ENCODE results near the gene SLC27A5. TPM values are rescaled to one million over a fixed set of nuclear protein-coding genes. Genes with fewer than 3 reads are reported as not detected.
A peak's percentile ranks its signal among the peaks of the same experiment; 100 is the strongest.

SLC27A5 gene
- total and polyA plus RNA-seq, 7 donors: 2.3 to 22.9 (median 7.8) TPM

GRCh38 chr19:58499021-58499927 lies 12.5 kb downstream of the SLC27A5 start:
- Histone ChIP-seq H3K36me3 (no peaks in the 10 kb centered on the region), H3K4me1 (peaks cover 0 to 23% (median 20%) of the 10 kb centered on the region in 4 donors), H3K4me3 (peak overlapping the region; percentile 48 to 60 (median 54)), H3K27ac (peak overlapping the region; percentile 76 to 85 (median 80)), H3K9me3 (no peaks in the 10 kb centered on the region), H3K27me3 (no peaks in the 10 kb centered on the region)
- DNase-seq: peak; percentile 100
- WGBS, 2 donors: 2 to 4% methylated on average over 60 of the region's 60 CpGs
- intact Hi-C loops (cut with DNase I): loop anchor here (2.0 kb wide), 1 partner anchor 48 kb away; the partner anchor contains the start of gene ZNF324B
- TF ChIP-seq EP300 (IDR thresholded peaks at IDR 0.05): no peak
- TF ChIP-seq POLR2AphosphoS5 (IDR thresholded peaks at IDR 0.05): peak; percentile 51 to 83 (median 74)

DNA sequence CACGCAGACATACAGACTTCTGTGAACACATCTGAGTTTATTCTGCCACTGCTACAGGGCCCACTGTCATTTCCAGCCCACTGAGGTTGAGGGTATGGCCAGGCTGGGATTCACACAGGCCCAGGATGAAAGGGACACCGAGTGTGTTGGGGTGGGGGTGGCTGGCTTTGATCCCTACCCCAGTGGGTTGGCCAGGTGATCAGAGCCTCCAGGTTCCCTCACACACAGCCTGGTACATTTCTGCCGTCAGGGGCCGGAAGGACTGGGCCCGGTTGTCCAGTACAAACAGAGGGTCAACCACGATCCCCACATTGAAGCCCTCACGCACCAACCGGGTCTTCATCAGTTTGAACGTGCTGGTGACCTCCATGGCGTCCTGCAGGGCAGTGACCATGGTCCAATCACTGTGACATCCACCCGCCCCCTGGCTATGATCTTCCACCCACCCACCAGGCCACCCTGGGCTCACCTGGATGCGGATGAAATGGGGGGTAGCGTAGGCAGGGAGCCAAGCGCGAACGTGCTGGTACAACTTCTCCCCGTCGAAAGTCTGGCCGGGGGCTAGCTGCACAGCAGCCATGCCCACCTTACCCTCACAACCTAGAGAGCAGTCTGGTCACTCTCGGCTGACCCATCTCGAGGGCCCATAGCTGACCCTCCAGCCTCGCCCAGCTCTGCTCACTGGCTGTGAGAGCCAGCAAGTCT lies 13.3 kb downstream of the SLC27A5 start:
- DNase-seq: no peak
- intact Hi-C loops (cut with DNase I): loop anchor here (2.0 kb wide), 1 partner anchor 48 kb away; the partner anchor contains the start of gene ZNF324B

DNA sequence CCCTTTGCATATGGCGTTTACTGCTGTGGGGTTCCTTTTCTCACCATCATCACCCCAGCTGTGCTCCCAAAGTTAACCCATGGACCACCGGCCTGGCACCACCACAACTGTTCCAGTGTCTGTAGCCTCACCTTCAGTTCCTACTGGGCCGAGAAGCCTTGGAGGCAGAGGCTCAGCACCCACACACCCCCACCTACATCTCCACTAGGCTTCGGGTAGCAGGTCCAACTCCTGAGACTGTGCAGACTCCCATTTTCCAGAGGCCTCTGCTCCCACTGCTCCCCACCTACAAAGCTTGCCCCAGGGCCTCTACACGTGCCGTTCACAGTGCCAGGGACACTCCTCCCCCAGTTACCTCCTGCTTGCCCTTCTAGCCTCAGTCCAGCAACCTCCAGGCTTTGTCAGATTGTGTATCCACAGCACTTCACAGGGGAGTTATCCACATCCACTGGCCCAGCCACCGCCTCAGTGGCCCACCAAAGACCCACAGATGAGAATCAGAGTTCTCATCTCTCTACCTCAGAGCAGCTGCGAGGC lies 14.1 kb downstream of the SLC27A5 start:
- TF ChIP-seq CTCF (IDR thresholded peaks at IDR 0.05) (no peak), POLR2AphosphoS5 (IDR thresholded peaks at IDR 0.05) (no peak), POLR2A (IDR thresholded peaks at IDR 0.05) (no peak), EP300 (IDR thresholded peaks at IDR 0.05) (no peak)
- intact Hi-C loops (cut with DNase I): loop anchor here (2.0 kb wide), 1 partner anchor 47 kb away; the partner anchor contains the start of gene ZNF324B

More for the DNA sequence above, 13.3 kb downstream of the SLC27A5 start:
- Histone ChIP-seq H3K27ac (peak overlapping the region; percentile 10 to 85 (median 78)), H3K9me3 (no peaks in the 10 kb centered on the region), H3K4me3 (peak overlapping the region; percentile 48 to 60 (median 54)), H3K4me1 (peaks cover 0 to 23% (median 20%) of the 10 kb centered on the region in 4 donors), H3K36me3 (no peaks in the 10 kb centered on the region), H3K27me3 (no peaks in the 10 kb centered on the region)
- TF ChIP-seq CTCF (IDR thresholded peaks at IDR 0.05) (no peak), POLR2AphosphoS5 (IDR thresholded peaks at IDR 0.05) (no peak), EP300 (IDR thresholded peaks at IDR 0.05) (no peak), POLR2A (IDR thresholded peaks at IDR 0.05) (no peak)
- WGBS, 2 donors: 61 to 86% methylated on average over 22 of the region's 22 CpGs

DNA sequence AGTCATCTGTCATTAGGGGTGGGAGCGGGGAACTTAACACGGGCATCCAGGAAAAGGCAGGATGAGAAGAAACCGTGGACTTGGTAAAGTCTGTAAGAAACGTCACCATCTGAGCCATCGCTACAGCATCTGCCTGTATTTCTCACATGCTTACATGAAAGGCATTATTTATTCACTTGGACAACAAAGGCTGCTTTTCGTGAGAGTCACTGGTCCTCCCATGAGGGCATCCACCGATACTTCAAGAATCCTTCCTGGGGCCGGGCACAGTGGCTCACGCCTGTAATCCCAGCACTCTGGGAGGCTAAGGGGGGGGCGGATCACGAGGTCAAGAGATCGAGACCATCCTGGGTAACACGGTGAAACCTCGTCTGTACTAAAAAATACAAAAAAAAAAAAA lies 19.5 kb downstream of the SLC27A5 start:
- TF ChIP-seq CTCF (IDR thresholded peaks at IDR 0.05) (no peak), POLR2AphosphoS5 (IDR thresholded peaks at IDR 0.05) (no peak), EP300 (IDR thresholded peaks at IDR 0.05) (no peak), POLR2A (IDR thresholded peaks at IDR 0.05) (no peak)
- Histone ChIP-seq H3K4me1 (no peaks in the 10 kb centered on the region), H3K9me3 (no peaks in the 10 kb centered on the region), H3K27me3 (no peaks in the 10 kb centered on the region), H3K36me3 (no peaks in the 10 kb centered on the region), H3K4me3 (no peak overlapping the region), H3K27ac (no peak overlapping the region)
- WGBS, 2 donors: 92 to 93% methylated on average over 14 of the region's 14 CpGs
- DNase-seq: no peak
- intact Hi-C loops (cut with DNase I): no loop called here

More for the DNA sequence above, 14.1 kb downstream of the SLC27A5 start:
- no peak for DNase-seq
- no peak overlapping the region for H3K4me3 ChIP-seq
- H3K9me3 ChIP-seq: no peaks in the 10 kb centered on the region
- no peak overlapping the region for H3K27ac ChIP-seq
- WGBS, 2 donors: 87 to 92% methylated on average over 8 of the region's 8 CpGs
- no peaks in the 10 kb centered on the region for H3K36me3 ChIP-seq
- H3K27me3 ChIP-seq: no peaks in the 10 kb centered on the region
- H3K4me1 ChIP-seq: peaks cover 0 to 23% (median 20%) of the 10 kb centered on the region in 4 donors

All from sigmoid colon (tissue), 7 donors.